DOHH2 (cell line): ENCODE results near the gene FGF5.

Experiments
- H3F3A ChIP-seq: fragments of 200-600 bp; sonication (generic), shearing (Covaris generic); 2 replicates; pipeline ENCODE4 v1.6.0; 2016; ENCODE audit warnings: antibody characterized with exemption, mild to moderate bottlenecking; ENCODE audit not compliant: control insufficient read depth, insufficient read depth
- H3K27ac ChIP-seq: fragments of 200-600 bp; sonication (generic); 2 replicates; pipeline ENCODE4 v1.5.1; 2014; ENCODE audit warnings: low read depth, mild to moderate bottlenecking, low read length, moderate library complexity
- H3K27me3 ChIP-seq: fragments of 200-600 bp; sonication (generic); 2 replicates; pipeline ENCODE4 v1.6.1; 2014; ENCODE audit warnings: mild to moderate bottlenecking, low read length, mixed read lengths; ENCODE audit not compliant: control insufficient read depth
- H3K36me3 ChIP-seq: fragments of 200-600 bp; sonication (generic); 2 replicates; pipeline ENCODE4 v1.6.1; 2014; ENCODE audit warnings: mild to moderate bottlenecking, low read length, moderate library complexity, mixed read lengths; ENCODE audit not compliant: control insufficient read depth
- H3K4me1 ChIP-seq: fragments of 200-600 bp; sonication (generic); 2 replicates; pipeline ENCODE4 v1.6.1; 2014; ENCODE audit warnings: mild to moderate bottlenecking, low read length, mixed read lengths; ENCODE audit not compliant: control insufficient read depth
- H3K4me2 ChIP-seq: fragments of 200-600 bp; sonication (generic); 2 replicates; pipeline ENCODE4 v1.6.0; 2014; ENCODE audit warnings: mild to moderate bottlenecking, low read length, moderate library complexity
- H3K4me3 ChIP-seq: fragments of 200-600 bp; sonication (generic); 2 replicates; pipeline ENCODE4 v1.5.1; 2014; ENCODE audit warnings: mild to moderate bottlenecking, low read length, mixed read lengths
- H3K79me2 ChIP-seq: fragments of 200-600 bp; sonication (generic); 2 replicates; pipeline ENCODE4 v1.6.1; 2014; ENCODE audit warnings: mild to moderate bottlenecking, low read length, mixed read lengths; ENCODE audit not compliant: control insufficient read depth
- H3K9me2 ChIP-seq: fragments of 200-600 bp; sonication (generic); replicated peaks from 2 replicates; pipeline ENCODE4 v1.6.1; 2014; ENCODE audit warnings: mild to moderate bottlenecking, low read length, mixed read lengths; ENCODE audit not compliant: control insufficient read depth
- H3K9me3 ChIP-seq: fragments of 200-600 bp; sonication (generic); 2 replicates; pipeline ENCODE4 v1.6.1; 2014; ENCODE audit warnings: antibody characterized with exemption, low read length, mixed read lengths; ENCODE audit not compliant: control insufficient read depth, insufficient read depth
- H4K20me1 ChIP-seq: fragments of 200-600 bp; sonication (generic); 2 replicates; pipeline ENCODE4 v1.6.0; 2014; ENCODE audit warnings: low read depth, mild to moderate bottlenecking, antibody characterized with exemption, low read length, moderate library complexity; ENCODE audit not compliant: control insufficient read depth, insufficient read depth
- CTCF ChIP-seq: fragments of 200-600 bp; sonication (generic); IDR thresholded peaks from one replicate; pipeline ENCODE4 v1.5.1; 2014; ENCODE audit warnings: antibody characterized with exemption, mild to moderate bottlenecking, low read depth, low read length; ENCODE audit not compliant: poor library complexity, severe bottlenecking
- EZH2phosphoT487 ChIP-seq: fragments of 200-600 bp; sonication (generic); IDR thresholded peaks from 2 replicates; pipeline ENCODE4 v1.6.1; 2017; ENCODE audit warnings: borderline replicate concordance, mild to moderate bottlenecking, antibody characterized with exemption, low read length, moderate library complexity, mixed read lengths

FGF5 gene

GRCh38 chr4:80261989-80262600, 4.4 kb upstream of the FGF5 start:
- Histone ChIP-seq H3K4me3 (no peak overlapping the region), H3K36me3 (no peaks in the 10 kb centered on the region), H3K9me3 (peaks cover 5% of the 10 kb centered on the region), H3K4me1 (no peaks in the 10 kb centered on the region), H3K9me2 (no peaks in the 10 kb centered on the region), H3K4me2 (no peak overlapping the region), H3K27ac (no peak overlapping the region), H3K79me2 (no peaks in the 10 kb centered on the region), H3F3A (no peaks in the 10 kb centered on the region), H3K27me3 (peaks cover 12% of the 10 kb centered on the region), H4K20me1 (no peaks in the 10 kb centered on the region)
- TF ChIP-seq EZH2phosphoT487 (no peak), CTCF (no peak)

DNA sequence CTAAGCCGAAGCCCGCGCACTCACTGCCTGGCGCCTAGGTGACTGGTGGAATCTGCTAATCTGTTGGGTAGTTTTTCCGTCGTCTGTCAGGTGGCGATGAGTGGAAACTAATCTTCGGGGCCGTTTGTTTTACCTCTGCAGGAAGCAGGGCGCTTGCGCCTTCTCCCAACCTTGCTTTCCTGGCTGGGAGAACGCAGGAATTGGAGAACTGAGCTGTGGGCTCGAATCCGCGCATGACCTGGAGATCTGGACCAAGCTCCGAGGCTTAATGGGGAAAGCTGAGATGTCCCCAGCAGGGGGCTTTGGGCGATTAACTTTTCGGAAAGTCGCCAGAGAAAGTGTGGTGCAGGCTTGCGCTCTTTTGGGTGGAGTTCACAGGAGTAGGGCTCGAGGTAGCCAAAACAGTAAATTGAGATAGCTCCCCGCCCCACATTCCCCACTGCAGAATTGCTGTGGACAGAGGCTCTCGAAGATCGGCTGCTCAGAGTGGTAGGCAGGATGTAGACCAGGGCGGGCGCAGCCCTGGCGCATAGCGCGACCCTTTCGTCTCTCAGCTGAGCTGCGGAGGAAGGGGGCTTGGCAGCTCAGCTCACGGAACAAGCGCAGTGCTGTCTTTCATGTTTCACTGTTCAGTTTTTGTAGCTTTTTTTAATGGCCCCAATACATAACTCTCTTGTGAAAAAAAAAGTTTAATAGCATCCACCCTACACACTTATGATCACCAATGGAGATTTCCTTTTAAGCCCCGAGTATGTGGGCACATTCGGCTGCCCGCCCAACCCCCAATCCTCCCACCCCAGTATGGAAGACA, 2.7 kb upstream of the FGF5 start:
- Histone ChIP-seq H3K36me3 (no peaks in the 10 kb centered on the region), H3F3A (no peaks in the 10 kb centered on the region), H3K27me3 (peaks cover 15% of the 10 kb centered on the region), H3K9me2 (no peaks in the 10 kb centered on the region), H3K9me3 (peaks cover 5% of the 10 kb centered on the region), H3K4me2 (no peak overlapping the region), H4K20me1 (no peaks in the 10 kb centered on the region), H3K4me3 (no peak overlapping the region), H3K27ac (no peak overlapping the region), H3K4me1 (no peaks in the 10 kb centered on the region), H3K79me2 (no peaks in the 10 kb centered on the region)
- no peak for TF ChIP-seq EZH2phosphoT487
- TF ChIP-seq CTCF = no peak

DNA sequence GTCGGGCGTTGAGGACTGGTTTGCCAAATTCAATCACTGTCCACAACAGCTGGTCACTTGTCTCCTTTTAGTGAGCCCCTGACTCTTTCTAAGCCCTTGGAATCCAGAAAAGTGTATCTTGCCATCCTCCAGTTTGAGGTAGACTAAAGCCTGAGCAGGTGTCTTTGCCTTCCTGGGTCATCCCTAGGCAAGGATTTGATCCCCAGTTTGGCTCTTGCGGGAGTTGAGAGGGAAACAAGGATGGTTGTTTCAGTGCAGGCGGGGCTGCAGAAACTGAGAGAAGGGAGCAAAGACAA, 2.2 kb upstream of the FGF5 start:
- Histone ChIP-seq H3K9me2 (no peaks in the 10 kb centered on the region), H3K4me3 (no peak overlapping the region), H3K27ac (no peak overlapping the region), H3K4me2 (no peak overlapping the region), H3K79me2 (no peaks in the 10 kb centered on the region), H3K4me1 (no peaks in the 10 kb centered on the region), H3K36me3 (no peaks in the 10 kb centered on the region), H3K27me3 (peaks cover 20% of the 10 kb centered on the region), H4K20me1 (no peaks in the 10 kb centered on the region), H3K9me3 (peaks cover 5% of the 10 kb centered on the region), H3F3A (no peaks in the 10 kb centered on the region)
- TF ChIP-seq EZH2phosphoT487 = no peak
- TF ChIP-seq CTCF = no peak
